Stimulated activated CD4-positive, alpha-beta T cell treated with anti-CD3 and anti-CD28 coated beads, Interleukin-15, amount 100 ng/mL, for 1 hour (primary cell): Measurements from ENCODE around the gene RNF19B.
"Not testable (repeated sequence)": the region's sequence is repeated elsewhere in the genome, so short reads cannot be mapped to it uniquely, and the experiment has no call there.

ENCODE experiments used
- DNase-seq, 2 donors: peaks; one replicate each; pipeline ENCODE4 v3.0.0-alpha.2; 2020; ENCODE audit warnings: low read depth in 1 of 2, low spot score in 1 of 2

The RNF19B gene, protein sequence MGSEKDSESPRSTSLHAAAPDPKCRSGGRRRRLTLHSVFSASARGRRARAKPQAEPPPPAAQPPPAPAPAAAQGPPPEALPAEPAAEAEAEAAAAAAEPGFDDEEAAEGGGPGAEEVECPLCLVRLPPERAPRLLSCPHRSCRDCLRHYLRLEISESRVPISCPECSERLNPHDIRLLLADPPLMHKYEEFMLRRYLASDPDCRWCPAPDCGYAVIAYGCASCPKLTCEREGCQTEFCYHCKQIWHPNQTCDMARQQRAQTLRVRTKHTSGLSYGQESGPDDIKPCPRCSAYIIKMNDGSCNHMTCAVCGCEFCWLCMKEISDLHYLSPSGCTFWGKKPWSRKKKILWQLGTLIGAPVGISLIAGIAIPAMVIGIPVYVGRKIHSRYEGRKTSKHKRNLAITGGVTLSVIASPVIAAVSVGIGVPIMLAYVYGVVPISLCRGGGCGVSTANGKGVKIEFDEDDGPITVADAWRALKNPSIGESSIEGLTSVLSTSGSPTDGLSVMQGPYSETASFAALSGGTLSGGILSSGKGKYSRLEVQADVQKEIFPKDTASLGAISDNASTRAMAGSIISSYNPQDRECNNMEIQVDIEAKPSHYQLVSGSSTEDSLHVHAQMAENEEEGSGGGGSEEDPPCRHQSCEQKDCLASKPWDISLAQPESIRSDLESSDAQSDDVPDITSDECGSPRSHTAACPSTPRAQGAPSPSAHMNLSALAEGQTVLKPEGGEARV

DNA sequence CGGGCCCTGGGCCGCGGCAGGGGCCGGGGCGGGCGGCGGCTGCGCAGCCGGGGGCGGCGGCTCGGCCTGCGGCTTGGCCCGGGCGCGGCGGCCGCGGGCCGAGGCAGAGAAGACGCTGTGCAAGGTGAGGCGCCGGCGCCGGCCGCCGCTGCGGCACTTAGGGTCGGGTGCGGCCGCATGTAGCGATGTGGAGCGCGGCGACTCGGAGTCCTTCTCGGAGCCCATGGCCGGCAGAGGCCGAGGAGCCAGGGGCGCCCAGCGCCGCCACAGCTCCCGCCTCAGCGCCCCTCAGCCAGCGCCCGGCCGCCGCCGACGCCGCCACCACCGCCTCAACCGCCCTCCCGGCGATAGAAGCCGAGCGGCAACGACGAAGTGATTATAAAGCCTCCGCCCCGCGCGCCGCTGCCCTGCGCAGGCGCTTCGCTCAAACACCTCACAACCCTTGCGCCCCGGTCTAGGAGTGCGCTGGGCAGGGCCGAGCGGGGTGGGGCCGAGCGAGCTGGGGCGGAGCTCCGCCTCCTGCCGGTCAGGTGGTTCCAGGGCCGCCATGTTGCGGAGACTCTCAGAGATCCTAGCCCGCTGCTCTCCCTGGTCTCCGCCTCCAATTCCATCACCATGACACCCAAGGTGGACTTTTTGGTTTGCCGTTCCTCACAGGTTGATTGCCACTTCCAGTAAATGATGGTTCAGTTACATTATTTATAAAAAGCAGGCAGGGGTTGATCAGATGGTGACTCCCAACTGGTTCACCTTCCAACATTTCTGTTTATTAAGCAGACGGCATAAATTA is at the start of gene RNF19B:
RNF19B (minus strand) TSS at position 349 of the 790 bp plus-strand sequence; CDS start at position 225, 124 bp downstream.
- peak; percentile 92 to 93 for DNase-seq

- DNase-seq: no peak
Observed at GRCh38 chr1:33013791-33014190, 49.2 kb upstream of the RNF19B start.

- no peak for DNase-seq
Observed at GRCh38 chr1:33012165-33012564, 47.6 kb upstream of the RNF19B start.

DNA sequence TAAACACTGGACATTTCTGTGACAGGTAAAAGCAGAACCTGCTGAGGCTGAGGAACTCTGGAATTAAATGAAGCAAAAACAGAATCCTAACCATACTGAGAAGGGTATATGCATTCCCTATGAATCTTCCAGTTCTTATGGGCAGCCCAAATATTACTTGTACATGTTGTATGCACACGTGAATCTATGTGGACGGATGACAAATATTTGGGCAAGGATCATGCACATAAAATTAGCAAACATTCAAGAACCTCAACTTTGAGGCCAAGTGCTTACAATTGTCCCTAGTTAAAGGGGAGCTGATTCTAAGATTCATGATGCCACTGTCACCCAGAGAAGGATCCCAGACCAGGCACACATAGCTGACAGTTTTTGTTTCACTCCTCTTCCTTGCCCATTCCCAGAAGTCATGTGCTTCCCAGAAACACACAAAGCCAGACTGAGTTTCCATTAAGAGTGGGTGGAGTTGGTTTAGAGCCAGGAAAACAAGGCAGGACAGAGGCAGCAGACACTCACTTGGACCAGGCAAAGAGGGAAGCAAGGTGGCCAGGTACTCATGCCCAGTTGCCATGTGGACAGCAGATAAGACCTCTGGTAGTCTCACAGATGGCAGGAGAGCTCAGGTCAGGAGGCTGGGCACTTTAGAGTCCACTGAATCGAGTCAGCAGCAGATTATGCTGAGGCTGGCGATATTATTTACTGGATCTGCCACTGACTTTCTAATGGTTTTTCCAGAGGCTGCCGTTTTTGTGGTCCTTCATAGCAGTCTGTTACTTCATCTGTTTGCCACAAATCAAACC is 46.5 kb upstream of the RNF19B start:
- no peak for DNase-seq

DNA sequence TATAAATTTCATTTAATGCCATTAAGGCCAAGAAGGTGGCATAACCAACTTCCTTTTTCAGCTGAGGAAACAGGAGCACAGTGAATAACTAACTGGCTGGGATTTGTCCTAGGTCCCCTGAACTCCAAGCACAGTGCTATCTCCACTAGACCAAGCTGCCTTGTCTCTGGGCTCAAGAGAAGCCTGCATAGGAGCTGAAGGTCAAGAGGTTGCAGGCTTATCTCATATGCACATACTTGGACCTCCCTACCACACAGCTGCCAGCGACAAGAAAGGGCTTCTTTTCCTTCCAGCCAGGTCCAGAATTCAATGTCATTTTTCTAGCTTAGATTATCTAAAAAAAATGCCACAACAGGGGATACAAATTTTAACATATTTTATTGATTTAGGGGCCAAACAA is 45.0 kb upstream of the RNF19B start:
- no peak for DNase-seq

DNA sequence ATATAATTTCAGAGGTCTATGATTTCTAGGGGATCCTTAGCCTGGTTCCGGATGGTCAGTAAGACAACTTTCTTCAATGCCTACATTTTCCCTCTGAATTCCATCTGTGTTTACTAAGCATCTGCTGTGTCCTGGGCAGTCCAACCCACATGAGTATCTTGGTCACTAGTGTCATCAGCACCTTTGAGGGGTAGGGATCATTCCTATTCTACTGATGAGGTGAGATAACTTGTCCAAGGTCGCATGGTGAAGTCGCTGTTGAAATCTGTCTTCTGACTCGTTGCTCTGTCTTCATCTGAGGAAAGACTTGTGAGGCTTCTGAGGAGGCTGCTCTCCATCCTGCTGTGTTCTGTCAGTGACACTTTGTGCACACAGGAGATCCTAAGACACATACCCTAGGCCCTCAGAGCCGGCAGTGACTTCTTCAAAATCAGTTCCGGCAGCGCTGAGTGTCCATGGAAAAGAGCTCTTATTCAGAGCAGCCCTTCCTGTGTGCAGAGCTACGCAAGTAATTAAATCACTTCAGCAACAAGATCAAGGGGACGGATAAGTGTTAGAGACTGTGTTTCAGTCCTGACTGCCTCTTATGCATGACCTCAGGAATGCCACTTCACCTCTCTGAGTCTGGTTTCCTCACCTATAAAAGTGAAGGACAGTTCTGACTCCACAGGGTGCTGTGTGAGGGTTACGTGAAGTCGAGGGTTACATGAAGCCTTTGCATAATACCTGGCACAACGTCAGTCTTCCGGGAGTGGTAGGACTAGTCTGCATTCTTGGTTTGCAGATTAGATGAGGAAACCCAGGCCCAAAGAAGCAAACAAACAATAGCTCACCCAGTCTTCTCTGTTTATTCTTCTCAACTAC is 43.7 kb upstream of the RNF19B start:
- no peak for DNase-seq

DNA sequence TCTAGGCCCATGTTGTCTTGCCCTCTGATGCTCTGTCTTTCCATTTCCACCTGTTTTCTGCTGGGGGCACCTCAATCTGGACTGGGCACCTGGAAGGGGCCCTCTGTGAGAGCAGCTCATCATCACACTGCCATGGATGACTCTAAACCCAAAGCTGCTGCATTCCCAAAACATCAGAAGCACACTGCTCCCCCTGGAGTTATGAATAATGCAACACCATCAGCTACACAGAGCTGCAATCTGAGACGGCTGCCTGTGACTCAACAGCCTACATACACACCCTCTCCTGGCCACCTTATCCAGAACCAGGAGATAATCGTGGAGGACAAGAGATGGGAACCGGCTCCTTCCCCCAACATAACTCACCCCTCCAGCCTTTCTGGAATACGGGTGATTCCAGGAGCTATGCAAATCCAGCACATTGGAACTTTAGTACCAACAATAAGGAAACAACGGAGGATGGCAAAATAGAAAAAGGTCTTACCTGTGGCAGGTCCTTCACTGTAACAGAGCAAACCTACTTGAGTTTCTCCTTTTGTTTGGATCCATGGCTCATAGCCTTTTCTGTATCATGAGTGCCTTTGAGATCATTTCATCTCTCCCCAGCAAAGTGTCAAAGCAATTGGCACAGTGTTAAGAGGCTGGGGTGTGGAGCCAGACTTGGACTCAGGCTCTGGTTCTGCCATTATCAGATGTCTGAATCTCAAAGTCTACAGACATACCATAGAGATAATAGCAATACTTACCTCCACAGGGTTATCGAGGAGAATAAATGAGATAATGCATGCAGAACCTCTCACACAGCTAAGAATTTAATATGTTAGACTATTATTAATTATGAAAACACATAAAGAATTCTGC is 42.8 kb upstream of the RNF19B start:
- no peak for DNase-seq

DNA sequence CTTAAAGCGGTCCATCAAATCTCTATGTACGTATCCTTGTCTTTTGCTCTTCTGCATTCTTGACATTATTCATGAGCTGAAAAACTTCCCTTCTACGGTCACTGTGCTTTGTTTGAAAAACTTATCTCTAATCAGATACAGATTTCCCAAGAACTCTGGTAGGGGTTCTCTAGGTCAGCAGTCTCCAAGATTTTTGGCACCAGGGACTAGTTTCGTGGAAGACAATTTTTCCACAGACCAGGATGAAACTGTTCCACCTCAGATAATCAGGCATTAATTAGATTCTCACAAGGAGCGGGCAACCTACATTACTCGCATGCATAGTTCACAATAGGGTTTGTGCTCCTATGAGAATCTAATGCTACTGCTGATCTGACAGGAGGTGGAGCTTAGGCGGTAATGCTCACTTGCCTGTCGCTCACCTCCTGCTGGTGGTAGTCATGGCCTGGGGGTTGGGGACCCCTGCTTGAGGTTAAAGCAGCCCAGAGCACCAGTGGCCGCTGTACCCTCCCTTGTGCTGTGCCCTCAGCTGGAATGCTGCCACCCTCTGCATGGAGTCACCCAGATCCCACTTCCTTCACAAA is 41.3 kb upstream of the RNF19B start:
- DNase-seq: no peak

- DNase-seq: no peak
Observed at GRCh38 chr1:33005117-33005837, 40.7 kb upstream of the RNF19B start.

DNA sequence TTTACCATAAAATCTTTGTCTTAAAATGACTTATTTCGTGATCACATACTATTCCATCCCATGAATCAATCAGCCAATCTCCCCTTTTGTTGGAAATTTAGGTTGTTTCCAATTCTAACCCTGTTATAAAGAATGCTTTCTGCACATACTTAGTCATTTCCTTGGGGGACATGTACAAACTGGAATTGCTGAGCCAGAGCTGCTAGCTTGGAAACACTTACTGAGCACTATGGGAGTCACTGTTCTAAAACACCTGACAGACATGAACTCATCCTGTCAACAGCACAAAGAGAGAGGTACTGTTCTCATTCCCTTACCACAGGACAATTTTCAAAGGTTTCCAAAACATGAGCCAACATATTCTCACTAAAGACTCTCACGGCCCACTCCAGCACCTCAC is 40.0 kb upstream of the RNF19B start:
- no peak for DNase-seq

GRCh38 chr1:33003657-33004056 is 39.0 kb upstream of the RNF19B start:
- DNase-seq: no peak

- no peak for DNase-seq
Observed at GRCh38 chr1:33002006-33002405, 37.4 kb upstream of the RNF19B start.

DNA sequence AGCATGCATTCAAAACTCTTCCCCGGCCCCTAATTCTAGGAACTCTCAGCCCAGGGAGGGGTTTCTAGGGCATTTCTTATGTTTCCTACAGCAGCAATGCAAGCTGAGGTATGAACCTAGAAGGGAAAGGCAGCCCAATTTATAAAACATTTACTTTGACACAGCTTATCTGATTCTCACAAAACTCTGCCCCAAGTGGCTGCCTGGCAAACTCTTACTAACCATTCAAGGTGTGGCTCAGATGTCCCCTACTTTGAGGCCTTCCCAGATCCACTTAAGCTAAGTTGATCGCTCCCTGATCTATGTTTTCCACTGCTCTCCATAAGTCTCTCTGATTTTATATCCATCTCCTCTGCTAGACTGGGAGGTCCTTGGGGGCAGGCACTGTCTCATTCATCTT is 36.7 kb upstream of the RNF19B start:
- DNase-seq: no peak

- DNase-seq: no peak
Observed at GRCh38 chr1:33000427-33001026, 35.9 kb upstream of the RNF19B start.

DNA sequence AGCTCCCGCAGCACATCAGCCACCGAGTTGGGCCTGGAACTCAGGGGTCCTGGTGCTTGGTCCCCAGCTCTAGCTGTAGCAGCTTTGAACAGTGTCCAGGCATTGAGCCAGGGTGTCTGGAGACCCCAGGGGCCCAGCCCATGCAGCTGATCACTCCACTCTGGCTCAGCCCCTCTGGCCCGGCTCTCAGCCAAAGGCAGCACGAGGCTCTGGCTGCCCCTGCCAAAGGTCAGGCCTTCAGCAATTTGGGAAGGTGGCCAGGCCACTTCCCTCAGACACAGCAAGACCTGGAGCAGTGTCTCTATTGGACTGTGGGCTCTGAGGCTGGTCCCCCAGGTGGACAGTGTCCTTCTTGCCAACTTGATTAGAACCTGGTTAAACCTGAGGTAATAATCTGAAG is 34.4 kb upstream of the RNF19B start:
- no peak for DNase-seq

DNA sequence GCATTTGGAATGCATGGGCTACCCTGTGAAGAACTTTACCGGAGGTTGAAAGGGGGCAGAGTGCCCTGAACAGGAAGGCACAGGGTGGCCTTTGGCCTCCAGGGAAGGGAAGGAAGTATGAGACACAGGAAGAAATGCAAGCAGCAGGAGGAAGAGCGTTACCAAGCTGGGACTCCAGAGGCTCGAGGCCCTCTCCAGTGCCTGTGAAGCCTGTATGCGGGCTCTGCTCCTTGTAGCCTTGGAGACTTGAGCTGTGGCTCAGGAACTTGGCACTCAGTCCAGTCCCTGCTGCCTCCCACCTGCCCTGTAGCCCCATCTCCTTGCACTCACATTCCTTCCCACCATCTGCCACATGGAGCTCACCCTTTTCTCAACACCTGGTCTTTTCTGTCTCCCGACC is 33.5 kb upstream of the RNF19B start:
- DNase-seq: no peak

- DNase-seq: no peak
Observed at GRCh38 chr1:32997381-32997891, 32.8 kb upstream of the RNF19B start.

DNA sequence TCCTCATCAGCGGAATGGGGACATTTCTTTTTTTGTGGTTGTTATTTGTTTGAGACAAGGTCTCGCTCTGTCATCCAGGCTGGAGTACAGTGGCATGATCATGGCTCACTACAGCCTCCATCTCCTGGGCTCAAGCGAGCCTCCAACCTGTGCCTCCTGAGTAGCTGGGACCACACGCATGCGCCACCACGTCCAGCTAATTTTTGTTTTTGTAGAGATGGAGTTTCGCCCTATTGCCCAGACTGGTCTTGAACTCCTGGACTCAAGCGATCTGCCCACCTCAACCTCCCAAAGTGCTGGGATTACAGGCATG is 28.7 kb upstream of the RNF19B start:
- DNase-seq: not testable (repeated sequence)
